HFFc6 (cell line): ENCODE results near the gene PLA2R1. TPM values are rescaled to one million over a fixed set of nuclear protein-coding genes. Genes with fewer than 3 reads are reported as not detected.

Experiments
- DNase-seq: peaks from one replicate; pipeline ENCODE4 v3.0.0-alpha.2; 2018
- H3K27ac Mint-ChIP-seq: 2 replicates; pipeline ENCODE4 v1.8.0; 2020; ENCODE audit warnings: mild to moderate bottlenecking, mixed read lengths
- H3K27me3 Mint-ChIP-seq: 2 replicates; pipeline ENCODE4 v1.8.0; 2021; ENCODE audit warnings: mild to moderate bottlenecking, moderate library complexity, mixed read lengths; ENCODE audit not compliant: insufficient read depth
- H3K36me3 Mint-ChIP-seq: 2 replicates; pipeline ENCODE4 v1.8.0; 2021; ENCODE audit warnings: low read depth, mixed read lengths
- H3K4me1 Mint-ChIP-seq: 2 replicates; pipeline ENCODE4 v1.8.0; 2020; ENCODE audit warnings: low read depth, mixed read lengths
- H3K4me3 Mint-ChIP-seq: 2 replicates; pipeline ENCODE4 v1.8.0; 2020; ENCODE audit warnings: mild to moderate bottlenecking, moderate library complexity, mixed read lengths
- H3K9me3 Mint-ChIP-seq: 2 replicates; pipeline ENCODE4 v1.8.0; 2020; ENCODE audit warnings: mild to moderate bottlenecking, mixed read lengths
- CTCF ChIP-seq: fragments of 200-600 bp; sonication (generic); IDR thresholded peaks from 2 replicates; pipeline ENCODE4 v1.5.0; 2021; ENCODE audit warnings: antibody characterized with exemption, mild to moderate bottlenecking
- total RNA-seq, 6 experiments: library from RNA; stranded (reverse); fragmentation: NEBNext Ultra II Directional; extraction: Animal tissue kit (Norgen Biotek cat#: 25700); gene quantifications; 2 replicates in 1 of 6; 3 replicates in 5 of 6; pipeline ENCODE4 v1.2.3, GENCODE V29; 2021

The PLA2R1 gene
- total RNA-seq, 6 experiments from 2014 or later: 3.2 to 6.3 (median 3.3) TPM

DNA sequence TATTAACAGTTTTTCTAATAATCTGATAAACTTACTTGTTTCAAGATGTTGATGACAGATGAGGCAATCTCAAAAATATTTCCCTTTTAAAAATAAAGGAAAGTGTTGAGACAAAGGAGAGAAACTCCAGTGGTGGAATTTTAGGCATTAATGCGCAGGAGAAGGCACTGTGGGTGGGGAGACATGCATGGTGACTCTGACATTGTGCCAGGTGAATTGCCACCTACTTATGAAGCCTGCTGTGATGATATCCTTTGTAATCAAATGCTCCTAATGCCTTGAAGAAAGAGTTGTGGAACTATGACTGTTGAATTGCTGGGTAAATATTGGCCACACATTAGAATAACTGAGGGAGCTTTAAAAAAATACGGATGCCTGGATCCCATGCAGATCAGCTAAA, 101.4 kb downstream of the PLA2R1 start:
- H3K4me3 Mint-ChIP-seq: 0 out of 2 replicates have a peak overlapping the region, but pooled peaks have one; percentile 22
- H3K27me3 Mint-ChIP-seq: peaks cover 2% of the 10 kb centered on the region; the same call in 1 of the 2 replicates
- TF ChIP-seq CTCF: no peak
- no peaks in the 10 kb centered on the region for H3K9me3 Mint-ChIP-seq
- peaks cover 7% of the 10 kb centered on the region; the same call in 1 of the 2 replicates for H3K36me3 Mint-ChIP-seq
- H3K27ac Mint-ChIP-seq: peak overlapping the region; percentile 24; the same call in 1 of the 2 replicates
- DNase-seq: no peak
- peaks cover 21% of the 10 kb centered on the region for H3K4me1 Mint-ChIP-seq

DNA sequence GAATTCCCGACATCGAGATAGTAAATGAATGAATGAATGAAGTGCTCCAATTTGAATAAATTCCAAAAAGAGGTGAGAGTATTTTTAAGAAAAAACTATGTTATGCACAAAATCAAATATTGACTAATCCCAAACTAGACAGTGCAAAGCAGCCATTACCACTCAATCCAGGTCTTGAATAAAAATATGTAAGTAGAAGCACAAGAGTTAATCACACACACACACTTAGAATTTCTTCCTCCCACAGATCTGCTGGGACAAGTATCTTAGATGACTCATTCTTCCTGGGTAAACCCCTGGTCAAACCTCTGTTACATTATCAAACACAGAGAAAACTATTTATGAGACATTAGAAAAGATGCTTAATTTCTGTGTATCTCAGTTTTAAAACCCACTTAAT, 102.0 kb downstream of the PLA2R1 start:
- Mint-ChIP-seq H3K27me3 (peaks cover 2% of the 10 kb centered on the region; the same call in 1 of the 2 replicates), H3K36me3 (peaks cover 7% of the 10 kb centered on the region; the same call in 1 of the 2 replicates), H3K9me3 (no peaks in the 10 kb centered on the region), H3K4me1 (peaks cover 21% of the 10 kb centered on the region), H3K27ac (no peak overlapping the region), H3K4me3 (no peak overlapping the region)
- no peak for TF ChIP-seq CTCF
- DNase-seq: peak; percentile 66

DNA sequence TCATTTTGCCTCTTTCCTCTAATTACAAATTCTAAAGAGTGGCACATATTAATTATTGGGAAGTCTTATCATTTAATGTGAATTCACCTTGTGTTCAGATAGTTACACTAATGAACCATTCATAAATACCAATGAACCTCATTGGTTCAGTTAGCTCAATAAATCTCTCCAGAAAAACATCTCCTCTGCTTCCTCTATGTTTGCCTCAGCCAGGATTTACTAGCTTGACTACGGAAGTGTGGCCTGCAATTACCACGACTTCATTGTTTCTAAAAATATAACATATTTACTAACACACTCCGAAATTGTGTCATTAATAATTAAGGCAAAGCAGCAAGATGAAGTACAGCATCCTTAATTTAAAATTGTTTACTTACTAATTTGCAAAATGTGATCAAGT, 103.3 kb downstream of the PLA2R1 start:
- Mint-ChIP-seq H3K27ac (no peak overlapping the region), H3K9me3 (no peaks in the 10 kb centered on the region), H3K36me3 (peaks cover 7% of the 10 kb centered on the region; the same call in 1 of the 2 replicates), H3K27me3 (peaks cover 2% of the 10 kb centered on the region; the same call in 1 of the 2 replicates), H3K4me3 (no peak overlapping the region), H3K4me1 (peaks cover 21% of the 10 kb centered on the region)
- TF ChIP-seq CTCF: no peak
- no peak for DNase-seq

- Mint-ChIP-seq H3K4me3 (no peak overlapping the region), H3K27me3 (no peaks in the 10 kb centered on the region), H3K9me3 (no peaks in the 10 kb centered on the region), H3K4me1 (no peaks in the 10 kb centered on the region), H3K27ac (no peak overlapping the region), H3K36me3 (peaks cover 4% of the 10 kb centered on the region; the same call in 1 of the 2 replicates)
- no peak for TF ChIP-seq CTCF
- no peak for DNase-seq
Observed at GRCh38 chr2:159953136-159953823, 109.1 kb downstream of the PLA2R1 start.

DNA sequence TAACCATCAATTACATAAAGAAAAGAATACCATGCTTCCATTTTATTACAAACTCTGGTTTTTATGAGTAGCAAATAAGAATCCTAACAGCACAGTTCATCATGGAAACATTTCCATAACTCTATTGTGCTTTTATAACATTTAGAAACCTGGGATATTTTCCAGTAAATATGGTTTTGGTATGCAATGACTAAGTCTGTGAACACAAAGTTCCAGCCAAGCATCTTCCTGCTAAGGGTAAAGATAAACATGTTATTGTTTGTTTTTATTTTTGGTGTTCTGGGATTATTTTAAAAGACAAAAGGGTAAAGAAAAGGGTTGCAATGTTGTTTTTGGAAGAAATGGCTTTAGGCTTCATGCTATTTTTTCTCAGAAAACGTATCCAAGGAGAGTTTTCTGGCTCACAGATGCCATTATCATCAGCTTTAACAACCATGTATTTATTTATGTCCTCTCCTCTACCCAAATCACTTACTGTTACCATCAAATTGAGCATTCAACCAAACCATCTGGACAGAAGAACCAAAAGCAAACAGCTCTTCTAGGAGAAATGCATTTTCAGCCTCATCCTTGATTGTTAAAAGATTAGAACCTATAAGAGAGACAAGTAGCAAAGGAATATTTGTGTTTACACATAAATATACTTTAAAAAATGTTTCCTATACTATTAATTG, 116.0 kb downstream of the PLA2R1 start:
- peaks cover 11% of the 10 kb centered on the region for H3K4me1 Mint-ChIP-seq
- H3K36me3 Mint-ChIP-seq: no peaks in the 10 kb centered on the region
- no peak for TF ChIP-seq CTCF
- DNase-seq: peak; percentile 48
- peak overlapping the region; percentile 50 for H3K27ac Mint-ChIP-seq
- H3K4me3 Mint-ChIP-seq: no peak overlapping the region
- H3K9me3 Mint-ChIP-seq: no peaks in the 10 kb centered on the region
- H3K27me3 Mint-ChIP-seq: no peaks in the 10 kb centered on the region
